HG03135 (cell line): Measurements from ENCODE around the gene DQX1.
"Not testable (repeated sequence)": the region's sequence is repeated elsewhere in the genome, so short reads cannot be mapped to it uniquely, and the experiment has no call there.

Experiments used
- ATAC-seq: cut with Tn5 transposase; IDR thresholded peaks from one replicate; pipeline ENCODE4 v1.9.1; 2021; ENCODE audit warnings: mild to moderate bottlenecking, moderate library complexity; ENCODE audit not compliant: unreplicated experiment

Gene DQX1

DNA sequence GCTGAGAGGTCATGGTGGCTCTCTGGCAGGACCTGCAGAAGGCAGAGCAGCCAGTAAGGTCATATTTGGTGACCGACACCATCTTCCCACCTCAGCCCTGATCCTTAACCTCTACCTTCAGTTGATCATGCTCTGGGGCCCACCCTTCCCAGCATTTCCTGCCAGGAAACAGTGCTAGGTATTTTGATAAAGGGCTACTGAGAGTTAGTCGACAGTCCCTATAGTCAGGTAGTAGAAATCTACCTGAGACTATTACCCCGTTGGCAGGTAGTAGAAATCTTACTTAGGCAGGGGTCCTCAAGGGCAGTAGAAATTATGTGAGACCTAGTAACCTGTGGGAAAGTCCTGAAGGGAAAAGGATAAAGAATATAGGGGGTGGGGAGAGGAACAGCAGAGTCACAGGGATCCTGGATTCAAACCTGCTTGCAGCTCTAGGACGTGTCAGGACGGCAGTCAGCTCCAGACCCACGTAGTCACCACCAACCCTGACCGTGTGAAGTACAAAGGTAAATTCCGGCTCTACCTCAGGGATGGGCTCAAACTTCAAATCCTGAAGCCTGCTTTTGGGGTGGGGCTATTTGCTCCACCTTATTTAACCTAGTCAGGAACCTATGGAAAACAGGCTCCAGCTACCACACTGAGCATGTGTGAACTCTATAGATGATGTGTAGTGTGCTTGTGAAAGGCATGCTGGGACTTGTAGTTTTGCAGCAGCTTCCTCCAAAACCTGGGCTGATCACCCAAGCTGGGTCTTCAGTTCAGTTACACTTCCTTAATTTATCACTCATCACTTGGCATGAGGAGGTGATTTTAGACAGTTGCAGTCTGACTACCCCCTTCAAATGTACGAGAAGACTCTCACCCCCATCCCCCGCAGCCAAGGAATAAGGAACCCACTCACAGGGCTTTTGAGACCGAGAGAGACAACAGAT, at the start of gene DQX1:
Gene DQX1 (minus strand): TSS at position 515 of the 932 bp plus-strand sequence. CDS start 502 bp downstream, at position 13.
- ATAC-seq = no peak

DNA sequence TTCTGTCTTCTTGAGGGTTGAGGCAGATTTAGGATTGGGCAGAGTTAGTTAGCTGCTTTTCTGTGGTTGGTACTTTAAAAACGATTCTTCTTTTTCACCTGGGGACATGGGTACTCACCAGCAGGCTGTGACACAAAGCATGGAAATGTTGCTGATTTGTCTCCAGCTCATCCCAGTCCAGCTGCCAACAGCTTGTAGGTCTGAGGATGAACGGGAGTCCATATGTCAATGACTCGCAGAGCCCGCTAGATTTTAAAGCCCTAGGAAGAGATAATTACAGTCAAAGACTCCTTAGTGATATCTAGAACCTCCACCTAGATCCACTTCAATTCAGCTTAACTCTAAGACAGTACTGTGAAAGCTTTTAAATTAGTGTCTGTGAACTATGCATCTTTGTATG, 49.3 kb upstream of the DQX1 start:
- no peak for ATAC-seq

DNA sequence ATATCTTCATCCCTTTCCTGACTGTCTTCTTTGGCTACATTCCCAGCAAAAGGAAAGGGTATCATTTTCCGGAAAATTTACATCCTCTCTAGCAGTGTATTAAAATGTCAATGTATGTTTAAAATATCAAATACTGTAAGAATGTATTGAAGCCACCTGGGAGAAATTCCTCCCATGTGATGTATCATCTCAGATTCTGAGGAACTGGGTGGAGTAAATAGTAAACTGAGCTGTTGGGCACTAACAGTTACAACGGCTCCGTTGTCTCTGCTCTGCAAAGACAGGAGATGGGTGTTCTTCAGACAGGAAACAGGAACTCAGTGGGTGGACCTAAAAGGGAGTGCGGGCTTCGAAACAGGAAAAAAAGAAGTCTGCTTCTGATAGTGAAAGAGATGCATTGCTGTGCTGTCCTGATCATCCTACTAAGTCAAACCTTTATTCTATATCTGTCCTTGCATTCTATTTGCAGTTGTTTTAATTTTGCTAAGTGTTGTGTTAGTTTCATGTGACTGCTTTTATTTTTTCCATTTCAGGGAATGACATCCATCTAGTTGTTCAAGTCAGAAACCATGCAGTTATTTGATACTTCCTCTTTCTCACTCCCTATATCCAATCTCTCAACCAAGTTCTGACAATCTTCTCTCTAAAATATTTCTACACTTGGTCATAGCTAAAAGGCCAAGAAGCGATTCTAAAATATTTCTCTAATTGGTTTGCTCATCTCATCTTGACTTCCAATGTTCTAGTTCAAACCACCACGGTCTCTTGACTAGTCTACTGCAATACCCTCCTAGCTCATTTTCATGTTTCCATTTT, 47.9 kb upstream of the DQX1 start:
- ATAC-seq = peak; percentile 55

- no peak for ATAC-seq
Observed at GRCh38 chr2:74572178-74572925, 46.3 kb upstream of the DQX1 start.

DNA sequence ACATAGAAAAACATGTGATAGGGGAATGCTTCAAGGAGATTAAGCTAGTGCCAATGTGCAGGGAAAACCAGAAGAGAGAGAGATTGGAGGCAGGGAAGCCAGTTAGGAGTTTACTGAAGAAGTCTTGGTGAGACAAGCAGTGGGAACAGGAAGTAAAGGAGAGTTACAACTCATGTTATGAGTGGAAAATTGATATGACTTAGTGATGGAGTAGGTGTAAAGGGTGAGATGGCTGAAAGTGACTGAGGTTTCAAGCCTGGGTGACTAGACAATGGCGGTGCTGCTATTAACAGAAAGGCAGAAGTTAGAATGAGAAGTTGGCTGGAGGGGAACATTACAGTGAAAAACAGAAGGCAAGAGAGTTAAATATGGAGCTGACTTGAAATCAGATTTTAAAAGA, 45.0 kb upstream of the DQX1 start:
- peak; percentile 58 for ATAC-seq

DNA sequence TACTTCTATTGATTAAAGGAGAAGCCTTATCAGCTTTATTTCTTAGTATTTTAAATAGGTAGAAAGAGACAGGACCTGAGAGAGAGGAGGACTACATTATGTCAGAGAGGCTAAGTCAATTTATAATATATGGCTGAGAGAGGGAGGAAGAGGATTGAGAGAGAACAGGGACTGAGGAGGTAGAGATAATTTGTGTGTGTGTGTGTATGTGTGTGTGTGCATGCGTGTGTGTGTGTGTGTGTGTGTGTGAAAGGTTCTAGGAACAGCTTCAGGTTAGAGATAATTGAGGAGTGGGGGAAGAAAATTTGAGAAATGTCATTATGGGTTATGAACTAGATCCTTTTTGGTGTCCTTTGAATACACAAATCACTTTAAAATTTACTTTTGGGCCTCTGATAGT, 43.7 kb upstream of the DQX1 start:
- no peak for ATAC-seq

- ATAC-seq = no peak
Observed at GRCh38 chr2:74567881-74568280, 41.9 kb upstream of the DQX1 start.

DNA sequence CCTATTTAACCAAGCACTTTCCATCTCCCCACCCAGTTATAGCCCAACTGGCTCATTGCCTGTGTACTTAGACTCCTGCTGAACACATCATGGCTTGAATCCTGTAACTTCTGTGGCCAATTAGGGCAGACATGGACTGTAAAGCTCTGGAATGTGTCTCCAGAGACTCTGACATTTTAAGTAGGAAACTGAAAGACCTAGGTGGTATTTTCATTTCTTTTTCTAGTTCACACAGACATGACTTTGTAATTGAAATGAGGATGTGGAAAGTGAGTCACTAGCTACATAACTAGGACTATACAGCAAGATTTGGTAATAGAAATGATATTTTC, 40.7 kb upstream of the DQX1 start:
- ATAC-seq = no peak

- ATAC-seq = no peak
Observed at GRCh38 chr2:74566076-74566753, 40.2 kb upstream of the DQX1 start.

- no peak for ATAC-seq
Observed at GRCh38 chr2:74564222-74564621, 38.2 kb upstream of the DQX1 start.

DNA sequence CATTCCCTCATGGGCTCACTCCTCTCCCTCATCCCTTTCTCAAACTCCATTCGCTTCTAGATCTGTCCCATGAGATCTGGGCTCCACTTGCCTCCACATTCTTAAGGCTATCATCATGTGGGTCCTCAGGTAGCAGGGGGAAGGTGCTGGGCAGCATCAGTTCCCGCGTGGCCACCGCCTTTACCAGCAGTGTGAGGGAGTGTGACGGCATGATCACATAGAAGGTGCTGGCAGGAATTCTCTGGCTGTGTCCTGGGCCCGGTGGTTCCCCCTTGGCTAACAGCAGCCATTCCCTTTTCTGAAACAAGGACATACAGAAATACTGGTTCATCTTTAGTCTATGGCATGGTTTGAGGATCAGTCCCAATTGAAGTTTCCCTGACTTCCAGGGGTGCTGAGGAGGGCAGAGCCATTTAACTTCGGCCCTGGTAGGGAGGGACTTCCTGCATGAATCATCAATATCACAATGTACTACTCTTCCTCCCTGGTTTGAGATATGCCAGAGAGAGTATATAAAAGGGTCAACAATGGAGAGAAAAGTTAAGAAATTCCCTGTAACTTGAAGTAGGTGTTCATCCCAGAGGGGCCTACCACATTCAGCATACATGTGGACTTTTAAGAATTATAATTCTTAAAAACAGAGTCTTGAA, 36.2 kb upstream of the DQX1 start:
- ATAC-seq = no peak

- ATAC-seq = not testable (repeated sequence)
Observed at GRCh38 chr2:74561022-74561421, 35.0 kb upstream of the DQX1 start.

DNA sequence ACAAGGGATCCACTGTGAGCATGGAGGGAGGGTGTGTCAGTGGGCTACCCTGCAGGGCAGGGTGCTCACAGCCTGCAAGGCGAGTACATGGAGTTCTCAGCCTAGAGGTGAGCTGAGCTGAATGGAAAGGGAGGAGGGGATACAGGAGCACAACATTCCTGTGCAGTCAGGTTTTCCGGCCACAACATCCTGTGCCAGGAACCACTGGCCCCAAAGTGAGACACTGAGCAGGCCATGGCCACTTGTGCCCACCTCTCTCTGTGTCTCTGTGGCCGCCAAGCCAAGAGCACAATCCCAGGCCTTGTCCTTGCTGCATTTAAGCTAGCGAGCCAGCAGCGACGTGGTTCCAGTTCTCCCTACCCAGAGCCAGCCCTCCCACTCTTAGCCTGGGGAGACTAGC, 34.6 kb upstream of the DQX1 start:
- no peak for ATAC-seq

DNA sequence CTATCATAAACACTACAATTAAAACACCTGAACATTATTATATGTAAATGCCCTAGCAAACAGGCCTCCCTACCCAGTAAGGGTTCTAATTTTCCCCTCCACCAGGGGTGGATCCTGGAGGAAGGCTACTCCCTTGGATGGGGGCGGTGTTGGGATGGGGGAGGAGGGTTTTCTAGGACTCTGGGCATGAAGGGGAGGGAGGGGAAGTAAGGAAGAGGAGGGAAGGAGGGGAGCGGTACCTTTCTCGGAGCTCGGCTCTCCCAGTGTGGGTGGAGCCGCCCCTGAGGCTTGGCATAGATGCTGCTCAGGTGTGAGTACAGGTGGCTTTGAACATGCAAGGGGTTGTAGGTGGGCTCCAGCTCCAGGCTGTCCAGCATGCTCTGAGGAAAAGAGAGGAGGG, 33.9 kb upstream of the DQX1 start:
- no peak for ATAC-seq

- no peak for ATAC-seq
Observed at GRCh38 chr2:74558284-74559230, 32.5 kb upstream of the DQX1 start.

DNA sequence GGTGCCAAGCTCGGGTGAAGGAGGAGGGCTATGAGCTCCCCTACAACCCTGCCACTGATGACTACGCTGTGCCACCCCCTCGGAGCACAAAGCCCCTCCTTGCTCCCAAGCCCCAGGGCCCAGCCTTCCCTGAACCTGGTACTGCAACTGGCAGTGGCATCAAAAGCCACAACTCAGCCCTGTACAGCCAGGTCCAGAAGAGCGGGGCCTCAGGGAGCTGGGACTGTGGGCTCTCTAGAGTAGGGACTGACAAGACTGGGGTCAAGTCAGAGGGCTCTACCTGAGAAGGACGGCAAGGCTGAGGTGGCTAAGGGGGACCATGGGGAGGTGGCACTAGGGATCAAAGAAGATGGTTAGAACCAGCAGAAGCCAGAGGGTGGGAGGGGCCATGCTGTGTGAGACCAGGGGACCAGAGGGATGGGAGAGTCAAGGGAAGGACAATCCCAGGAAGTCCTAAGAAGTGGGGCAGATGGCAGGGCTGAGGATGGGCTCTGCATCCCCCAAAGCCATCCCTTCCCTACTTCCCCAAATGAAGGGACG, 30.9 kb upstream of the DQX1 start:
- no peak for ATAC-seq

DNA sequence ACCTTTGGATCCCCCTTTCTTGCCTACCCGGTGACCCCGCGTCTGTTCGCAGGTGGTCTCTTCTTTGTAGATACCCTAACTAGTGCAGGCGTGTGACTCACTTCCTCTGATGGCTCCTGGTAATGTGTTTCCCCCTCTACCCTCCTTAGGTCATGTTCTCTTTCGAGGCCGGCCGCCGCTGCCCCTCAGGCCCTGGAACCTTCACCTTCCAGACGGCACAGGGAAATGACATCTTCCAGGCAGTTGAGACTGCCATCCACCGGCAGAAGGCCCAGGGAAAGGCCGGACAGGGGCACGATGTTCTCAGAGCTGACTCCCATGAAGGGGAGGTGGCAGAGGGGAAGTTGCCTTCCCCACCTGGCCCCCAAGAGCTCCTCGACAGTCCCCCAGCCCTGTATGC, 30.1 kb upstream of the DQX1 start:
- ATAC-seq = no peak

DNA sequence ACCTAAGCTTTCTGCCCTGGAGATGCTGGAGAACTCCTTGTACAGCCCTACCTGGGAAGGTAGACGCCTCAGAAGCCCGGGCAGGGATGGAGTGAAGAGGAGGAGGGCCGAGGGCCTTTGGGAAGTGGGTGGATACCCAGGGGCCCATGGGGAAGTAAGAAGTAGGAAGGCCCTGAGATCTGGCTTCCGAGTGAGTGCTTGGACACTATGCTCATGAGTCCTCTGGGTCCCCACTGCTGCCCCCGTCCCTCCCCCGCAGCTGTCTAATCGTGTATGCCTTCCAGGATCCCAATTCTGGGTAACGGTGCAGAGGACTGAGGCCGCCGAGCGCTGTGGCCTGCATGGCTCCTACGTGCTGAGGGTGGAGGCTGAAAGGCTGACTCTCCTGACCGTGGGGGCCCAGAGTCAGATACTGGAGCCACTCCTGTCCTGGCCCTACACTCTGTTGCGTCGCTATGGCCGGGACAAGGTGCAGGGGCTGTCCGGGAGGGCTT, 29.6 kb upstream of the DQX1 start:
- no peak for ATAC-seq
